Ascending aorta (tissue), 2 donors: ENCODE measurements around the gene CDH23. TPM values are rescaled to one million over a fixed set of nuclear protein-coding genes. Genes with fewer than 3 reads are reported as not detected.
A peak's percentile ranks its signal among the peaks of the same experiment; 100 is the strongest.

Source experiments
- DNase-seq, 2 donors: peaks; one replicate each; pipeline ENCODE4 v3.0.0-alpha.2; 2019; ENCODE audit warnings: low spot score in 2 of 2
- H3K27ac ChIP-seq, 2 donors: fragments of 200-600 bp; sonication (generic); one replicate each; pipeline ENCODE4 v1.5.1; 2016 to 2017; ENCODE audit warnings: mild to moderate bottlenecking in 1 of 2
- H3K27me3 ChIP-seq: fragments of 200-600 bp; sonication (generic); one replicate; pipeline ENCODE4 v1.5.1; 2017
- H3K36me3 ChIP-seq, 2 donors: fragments of 200-600 bp; sonication (generic); one replicate each; pipeline ENCODE4 v1.5.1; 2016
- H3K4me1 ChIP-seq, 2 donors: fragments of 200-600 bp; sonication (generic); one replicate each; pipeline ENCODE4 v1.5.1; 2016 to 2017; ENCODE audit warnings: mild to moderate bottlenecking in 1 of 2
- H3K4me3 ChIP-seq, 2 donors: fragments of 200-600 bp; sonication (generic); one replicate each; pipeline ENCODE4 v1.5.1; 2016 to 2017; ENCODE audit warnings: mild to moderate bottlenecking in 1 of 2
- H3K9me3 ChIP-seq, 2 donors: fragments of 200-600 bp; sonication (generic); one replicate each; pipeline ENCODE4 v1.5.1; 2016
- CTCF ChIP-seq, 3 experiments: fragments of 200-600 bp in 2 of 3; fragments of 450-650 bp in 1 of 3; sonication (generic) in 2 of 3; IDR thresholded peaks; one replicate each; pipeline ENCODE4 v1.5.1; 2016 to 2019; ENCODE audit warnings: antibody characterized with exemption in 3 of 3, mild to moderate bottlenecking in 1 of 3, moderate library complexity in 1 of 3
- intact Hi-C: fragments of 100-400 bp; cut with DNase I; formaldehyde crosslinking; loops from one replicate; pipeline ENCODE4 v1.15.1; 2023
- total RNA-seq: library from RNA; depleted of rRNA; stranded (reverse); fragments of >200 nt; gene quantifications from one replicate; pipeline ENCODE4 v1.1.0, GENCODE V29; 2016

The CDH23 gene
- total RNA-seq, 1 donor from 2014 or later: 40.9 TPM

GRCh38 chr10:71717551-71717951, 320.8 kb downstream of the CDH23 start:
- Histone ChIP-seq H3K4me1 (peaks cover 22 to 46% of the 10 kb centered on the region in 2 donors), H3K27ac (peak overlapping the region in 1 of 2 donors; percentile 40), H3K9me3 (no peaks in the 10 kb centered on the region), H3K36me3 (no peaks in the 10 kb centered on the region), H3K27me3 (no peaks in the 10 kb centered on the region), H3K4me3 (no peak overlapping the region)
- intact Hi-C loops: loop anchor here (10.0 kb wide), 1 partner anchor 177 kb away; no protein-coding TSS in a partner anchor
- DNase-seq: no peak
- TF ChIP-seq CTCF (IDR thresholded peaks at IDR 0.05): no peak

GRCh38 chr10:71718165-71718698, 321.5 kb downstream of the CDH23 start:
- Histone ChIP-seq H3K27me3 (no peaks in the 10 kb centered on the region), H3K4me3 (no peak overlapping the region), H3K4me1 (peaks cover 16 to 40% of the 10 kb centered on the region in 2 donors), H3K36me3 (no peaks in the 10 kb centered on the region), H3K27ac (peak overlapping the region in 1 of 2 donors; percentile 59), H3K9me3 (no peaks in the 10 kb centered on the region)
- no peak for DNase-seq
- intact Hi-C loops: loop anchor here (10.0 kb wide), 1 partner anchor 177 kb away; no protein-coding TSS in a partner anchor
- no peak for TF ChIP-seq CTCF (IDR thresholded peaks at IDR 0.05)

- peak in 1 of 2 donors; percentile 77 for DNase-seq
- Histone ChIP-seq H3K27ac (peak overlapping the region in 1 of 2 donors; percentile 59), H3K36me3 (no peaks in the 10 kb centered on the region), H3K27me3 (no peaks in the 10 kb centered on the region), H3K4me3 (no peak overlapping the region), H3K4me1 (peaks cover 9 to 32% of the 10 kb centered on the region in 2 donors), H3K9me3 (no peaks in the 10 kb centered on the region)
- TF ChIP-seq CTCF (IDR thresholded peaks at IDR 0.05): no peak
- intact Hi-C loops: loop anchor here (10.0 kb wide), 1 partner anchor 176 kb away; no protein-coding TSS in a partner anchor
Measured at GRCh38 chr10:71719042-71719441, 322.3 kb downstream of the CDH23 start.

- peak within 1 kb of the TSS in 1 of 2 donors; percentile 59 for H3K27ac ChIP-seq
- no peak for TF ChIP-seq CTCF (IDR thresholded peaks at IDR 0.05)
- no peaks in the 10 kb centered on the region for H3K36me3 ChIP-seq
- H3K4me3 ChIP-seq: no peak within 1 kb of the TSS
- H3K4me1 ChIP-seq: peaks cover 4 to 26% of the 10 kb centered on the region in 2 donors
- no peaks in the 10 kb centered on the region for H3K27me3 ChIP-seq
- no peak for DNase-seq
- intact Hi-C loops: loop anchor here (10.0 kb wide), 1 partner anchor 175 kb away; no protein-coding TSS in a partner anchor
- H3K9me3 ChIP-seq: no peaks in the 10 kb centered on the region
Measured at GRCh38 chr10:71719464-71720201, 322.9 kb downstream of the CDH23 start, which contains the start of gene C10orf105. Gene C10orf105 (minus strand): TSS chr10:71719778. CDS start chr10:71716337, 3,441 bp downstream.

- DNase-seq: no peak
- no peak for TF ChIP-seq CTCF (IDR thresholded peaks at IDR 0.05)
- no peaks in the 10 kb centered on the region for H3K27me3 ChIP-seq
- no peaks in the 10 kb centered on the region for H3K9me3 ChIP-seq
- H3K27ac ChIP-seq: no peak overlapping the region
- peaks cover 3 to 19% of the 10 kb centered on the region in 2 donors for H3K4me1 ChIP-seq
- H3K4me3 ChIP-seq: no peak overlapping the region
- H3K36me3 ChIP-seq: no peaks in the 10 kb centered on the region
- intact Hi-C loops: no loop called here
Measured at GRCh38 chr10:71720288-71720687, 323.6 kb downstream of the CDH23 start.
